NCI-H146 (cell line): Measurements from ENCODE around the gene ATG10.
"Not testable (repeated sequence)": the region's sequence is repeated elsewhere in the genome, so short reads cannot be mapped to it uniquely, and the experiment has no call there.

Experiments used
- DNase-seq: peaks from one replicate; lab custom pipeline; 2025; lab: John Stamatoyannopoulos, UW

Gene ATG10

GRCh38 chr5:82129723-82130285 is 158.0 kb downstream of the ATG10 start:
- DNase-seq = no peak

- no peak for DNase-seq
Measured at GRCh38 chr5:82130602-82131001, 158.8 kb downstream of the ATG10 start.

- no peak for DNase-seq
Measured at GRCh38 chr5:82137205-82137604, 165.4 kb downstream of the ATG10 start.

- DNase-seq = not testable (repeated sequence)
Measured at GRCh38 chr5:82139837-82140236, 168.0 kb downstream of the ATG10 start.

- DNase-seq = no peak
Measured at GRCh38 chr5:82142217-82142841, 170.5 kb downstream of the ATG10 start.

GRCh38 chr5:82142928-82143577 is 171.2 kb downstream of the ATG10 start:
- DNase-seq = no peak

- DNase-seq = no peak
Measured at GRCh38 chr5:82147860-82148573, 176.2 kb downstream of the ATG10 start.

GRCh38 chr5:82149434-82149833 is 177.6 kb downstream of the ATG10 start:
- DNase-seq = no peak

- DNase-seq = no peak
Measured at GRCh38 chr5:82150559-82150958, 178.7 kb downstream of the ATG10 start.

GRCh38 chr5:82151204-82151603 is 179.4 kb downstream of the ATG10 start:
- no peak for DNase-seq

- no peak for DNase-seq
Measured at GRCh38 chr5:82151662-82152061, 179.8 kb downstream of the ATG10 start.

GRCh38 chr5:82152978-82153481 is 181.2 kb downstream of the ATG10 start:
- DNase-seq = no peak

GRCh38 chr5:82154776-82155175 is 183.0 kb downstream of the ATG10 start:
- no peak for DNase-seq

GRCh38 chr5:82155305-82155704 is 183.5 kb downstream of the ATG10 start:
- DNase-seq = no peak

GRCh38 chr5:82156874-82157273 is 185.1 kb downstream of the ATG10 start:
- no peak for DNase-seq

GRCh38 chr5:82158755-82159413 is 187.1 kb downstream of the ATG10 start:
- DNase-seq = no peak

GRCh38 chr5:82160948-82161347 is 189.1 kb downstream of the ATG10 start:
- DNase-seq = no peak

- no peak for DNase-seq
Measured at GRCh38 chr5:82162573-82162972, 190.8 kb downstream of the ATG10 start.

GRCh38 chr5:82163452-82164175 is 191.8 kb downstream of the ATG10 start:
- DNase-seq = no peak

- DNase-seq = no peak
Measured at GRCh38 chr5:82164176-82164976, 192.6 kb downstream of the ATG10 start.
